ENCODE results near the gene DHDH.
"Not testable (repeated sequence)": the region's sequence is repeated elsewhere in the genome, so short reads cannot be mapped to it uniquely, and the experiment has no call there.

DHDH gene

GRCh38 chr19:48921721-48922500 lies 11.6 kb upstream of the DHDH start:
- Mint-ChIP-seq H3K27ac (no peak overlapping the region), H3K27me3 (ENCODE audit: low read depth, poor library complexity) (no peaks in the 10 kb centered on the region), H3K36me3 (ENCODE audit: low read depth) (peaks cover 20% of the 10 kb centered on the region), H3K4me3 (no peak overlapping the region), H3K9me3 (no peaks in the 10 kb centered on the region), H3K4me1 (peaks cover 10% of the 10 kb centered on the region)
- no peak for DNase-seq
- TF ChIP-seq CTCF (IDR thresholded peaks at IDR 0.05): no peak

DNA sequence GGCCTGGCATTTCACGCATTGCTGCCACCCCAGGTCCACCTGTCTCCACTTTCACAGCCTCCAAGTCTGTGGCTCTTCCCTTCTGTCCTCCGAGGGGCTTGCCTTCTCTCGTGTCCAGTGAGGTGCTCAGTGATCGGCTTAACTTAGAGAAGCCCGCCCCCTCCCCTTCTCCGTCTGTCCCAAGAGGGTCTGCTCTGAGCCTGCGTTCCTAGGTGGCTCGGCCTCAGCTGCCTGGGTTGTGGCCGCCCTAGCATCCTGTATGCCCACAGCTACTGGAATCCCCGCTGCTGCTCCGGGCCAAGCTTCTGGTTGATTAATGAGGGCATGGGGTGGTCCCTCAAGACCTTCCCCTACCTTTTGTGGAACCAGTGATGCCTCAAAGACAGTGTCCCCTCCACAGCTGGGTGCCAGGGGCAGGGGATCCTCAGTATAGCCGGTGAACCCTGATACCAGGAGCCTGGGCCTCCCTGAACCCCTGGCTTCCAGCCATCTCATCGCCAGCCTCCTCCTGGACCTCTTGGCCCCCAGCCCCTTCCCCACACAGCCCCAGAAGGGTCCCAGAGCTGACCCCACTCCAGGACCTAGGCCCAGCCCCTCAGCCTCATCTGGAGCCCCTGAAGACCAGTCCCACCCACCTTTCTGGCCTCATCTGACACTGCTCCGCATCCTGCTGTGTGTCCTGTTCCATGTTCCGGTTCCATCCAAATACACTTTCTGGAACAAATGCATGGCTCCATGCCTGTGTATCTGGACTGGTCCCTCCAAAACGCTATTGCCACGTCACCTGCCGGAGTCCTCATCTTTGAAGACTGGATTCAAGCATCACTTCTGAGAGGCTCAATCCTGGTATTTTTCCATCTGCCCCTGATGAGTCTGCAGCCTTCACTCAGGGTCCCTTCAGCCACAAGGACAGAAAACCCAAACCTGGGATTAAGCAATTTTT lies 10.7 kb upstream of the DHDH start:
- no peaks in the 10 kb centered on the region for H3K27me3 Mint-ChIP-seq (ENCODE audit: low read depth, poor library complexity)
- no peaks in the 10 kb centered on the region for H3K9me3 Mint-ChIP-seq
- H3K27ac Mint-ChIP-seq: peak overlapping the region; percentile 85
- no peak overlapping the region for H3K4me3 Mint-ChIP-seq
- peaks cover 17% of the 10 kb centered on the region for H3K36me3 Mint-ChIP-seq (ENCODE audit: low read depth)
- DNase-seq: no peak
- peaks cover 8% of the 10 kb centered on the region for H3K4me1 Mint-ChIP-seq
- TF ChIP-seq CTCF (IDR thresholded peaks at IDR 0.05): no peak

DNA sequence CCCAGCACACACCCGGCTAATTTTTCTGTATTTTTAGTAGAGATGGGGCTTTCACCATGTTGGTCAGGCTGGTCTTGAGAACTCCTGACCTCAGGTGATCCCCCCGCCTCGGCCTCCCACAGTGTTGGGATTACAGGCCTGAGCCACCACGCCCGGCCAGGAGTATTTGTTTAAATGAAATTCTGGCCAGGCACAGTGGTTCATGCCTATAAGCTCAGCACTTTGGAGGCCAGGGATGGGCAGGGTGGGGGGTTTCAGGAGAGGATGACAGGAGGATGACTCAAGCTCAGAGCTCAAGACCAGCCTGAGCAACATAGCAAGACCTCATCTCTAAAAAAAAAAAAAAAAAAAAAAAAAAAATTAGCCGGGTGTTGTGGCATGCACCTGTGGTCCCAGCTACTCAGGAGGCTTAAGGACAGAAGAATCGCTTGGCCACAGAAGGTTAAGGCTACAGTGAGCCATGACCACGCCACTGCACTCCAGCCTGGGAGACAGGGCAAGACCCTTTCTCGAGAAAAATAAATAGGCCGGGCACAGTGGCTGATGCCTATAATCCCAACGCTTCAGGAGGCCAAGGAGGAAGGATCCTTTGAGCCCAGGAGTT lies 8.2 kb upstream of the DHDH start:
- no peak for DNase-seq
- peaks cover 4% of the 10 kb centered on the region for H3K36me3 Mint-ChIP-seq (ENCODE audit: low read depth)
- no peak for TF ChIP-seq CTCF (IDR thresholded peaks at IDR 0.05)
- no peaks in the 10 kb centered on the region for H3K9me3 Mint-ChIP-seq
- H3K4me3 Mint-ChIP-seq: no peak overlapping the region
- H3K4me1 Mint-ChIP-seq: no peaks in the 10 kb centered on the region
- no peak overlapping the region for H3K27ac Mint-ChIP-seq
- H3K27me3 Mint-ChIP-seq (ENCODE audit: low read depth, poor library complexity): no peaks in the 10 kb centered on the region

DNA sequence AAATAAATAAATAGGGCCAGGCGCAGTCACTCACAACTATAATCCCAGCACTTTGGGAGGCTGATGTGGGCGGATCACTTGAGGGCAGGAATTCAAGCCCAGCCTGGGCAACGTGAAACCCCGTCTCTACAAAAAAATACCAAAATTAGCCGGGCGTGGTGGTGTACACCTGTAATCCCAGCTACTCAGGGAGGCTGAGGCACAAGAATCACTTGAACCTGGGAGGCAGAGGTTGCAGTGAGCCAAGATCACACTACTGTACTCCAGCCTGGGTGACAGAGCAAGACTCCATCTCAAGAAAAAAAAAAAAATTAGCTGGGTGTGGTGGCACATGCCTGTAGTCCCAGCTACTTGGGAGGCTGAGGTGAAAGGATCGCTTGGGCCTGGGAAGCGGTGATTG lies 7.6 kb upstream of the DHDH start:
- H3K4me3 Mint-ChIP-seq; H3K36me3 Mint-ChIP-seq (ENCODE audit: low read depth); H3K9me3 Mint-ChIP-seq; H3K27me3 Mint-ChIP-seq (ENCODE audit: low read depth, poor library complexity); H3K4me1 Mint-ChIP-seq; DNase-seq; H3K27ac Mint-ChIP-seq: not testable (repeated sequence)

DNA sequence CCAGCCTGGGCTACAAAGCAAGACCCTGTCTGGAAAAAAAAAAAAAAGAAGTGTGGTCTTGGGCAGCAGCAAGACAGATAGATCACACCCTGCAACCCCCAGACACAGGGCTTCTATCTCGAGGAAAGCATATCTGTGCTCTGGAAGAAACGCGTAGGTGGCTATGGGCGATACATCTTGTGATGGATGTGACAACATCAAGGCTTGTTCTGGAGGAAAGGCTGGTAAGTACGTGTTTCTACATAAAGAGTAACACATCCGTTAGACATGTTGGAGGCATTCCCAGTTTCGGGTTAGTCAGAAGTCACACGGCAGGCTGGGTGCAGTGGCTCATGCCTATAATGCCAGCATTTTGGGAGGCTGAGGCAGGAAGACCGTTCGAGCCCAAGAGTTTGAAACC lies 6.6 kb upstream of the DHDH start:
- no peaks in the 10 kb centered on the region for H3K4me1 Mint-ChIP-seq
- no peak overlapping the region for H3K4me3 Mint-ChIP-seq
- peak overlapping the region; percentile 77 for H3K27ac Mint-ChIP-seq

DNA sequence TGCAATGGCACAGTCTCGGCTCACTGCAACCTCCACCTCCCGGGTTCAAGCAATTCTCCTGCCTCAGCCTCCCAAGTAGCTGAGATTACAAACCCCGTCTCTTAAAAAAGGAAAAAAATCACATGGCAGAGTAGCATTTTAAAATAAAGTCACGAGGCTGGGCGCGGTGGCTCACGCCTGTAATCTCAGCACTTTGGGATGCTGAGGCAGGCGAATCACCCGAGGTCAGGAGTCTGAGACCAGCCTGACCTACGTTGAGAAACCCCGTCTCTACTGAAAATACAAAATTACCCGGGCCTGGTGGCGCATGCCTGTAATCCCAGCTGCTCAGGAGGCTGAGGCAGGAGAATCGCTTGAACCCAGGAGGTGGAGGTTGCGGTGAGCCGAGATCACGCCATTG lies 5.8 kb upstream of the DHDH start:
- peaks cover 17% of the 10 kb centered on the region for H3K27me3 Mint-ChIP-seq (ENCODE audit: low read depth, poor library complexity)
- not testable (repeated sequence) for DNase-seq; H3K9me3 Mint-ChIP-seq; H3K4me3 Mint-ChIP-seq; H3K27ac Mint-ChIP-seq; H3K36me3 Mint-ChIP-seq (ENCODE audit: low read depth); H3K4me1 Mint-ChIP-seq

More for the DNA sequence above, 6.6 kb upstream of the DHDH start:
- no peak for TF ChIP-seq CTCF (IDR thresholded peaks at IDR 0.05)
- no peaks in the 10 kb centered on the region for H3K9me3 Mint-ChIP-seq
- no peak for DNase-seq
- H3K36me3 Mint-ChIP-seq (ENCODE audit: low read depth): peaks cover 4% of the 10 kb centered on the region
- H3K27me3 Mint-ChIP-seq (ENCODE audit: low read depth, poor library complexity): peaks cover 9% of the 10 kb centered on the region
